HCT116 (cell line): ENCODE results near the gene C10orf95. TPM values are rescaled to one million over a fixed set of nuclear protein-coding genes. Genes with fewer than 3 reads are reported as not detected.

Source experiments
- ATAC-seq: fragments of 200-7000 bp; cut with Tn5 transposase; 2 replicates; pipeline ENCODE4 v1.9.1; 2020; ENCODE audit warnings: mild to moderate bottlenecking, moderate library complexity
- BruUV-seq: library from RNA; stranded (reverse); fragments of 400-500 nt; replicated peaks from 2 replicates; lab custom pipeline; 2021; lab: Mats Ljungman, UMichigan
- CTCF ChIA-PET: fragments of 300-600 bp; sonication (Branson Sonifier 250); formaldehyde crosslinking; loops from one replicate; lab custom pipeline; 2021; ENCODE audit warnings: antibody characterized with exemption; lab: Charles Lee
- POLR2A ChIA-PET: fragments of 300-600, 350-600 bp; sonication (Branson Sonifier 250); formaldehyde crosslinking; loops from one replicate; lab custom pipeline; 2021; ENCODE audit warnings: antibody characterized with exemption; lab: Charles Lee
- RAD21 ChIA-PET, 2 experiments: fragments of 300-600 bp; sonication (Branson Sonifier 250); formaldehyde crosslinking; loops; one replicate each; lab custom pipeline; 2023; ENCODE audit warnings: low total read pairs in 2 of 2; ENCODE audit not compliant: uncharacterized antibody in 2 of 2, unreplicated experiment in 2 of 2, low non-redundant PET in 1 of 2; lab: Charles Lee
- DNase-seq: peaks from one replicate; pipeline ENCODE4 v3.0.0-alpha.2; 2010; ENCODE audit warnings: low read depth, low spot score
- H2AFZ ChIP-seq: fragments of 200-600 bp; shearing (Covaris generic), sonication (generic); 2 replicates; pipeline ENCODE4 v1.6.1; 2017; ENCODE audit warnings: low read depth, mixed run types, mixed read lengths, antibody characterized with exemption, low read length; ENCODE audit not compliant: poor library complexity, severe bottlenecking
- H3K27ac ChIP-seq: 2 replicates; pipeline ENCODE4 v1.5.1; 2012; ENCODE audit warnings: low read depth, low read length
- H3K27me3 ChIP-seq: fragments of 200-600 bp; sonication (generic); 2 replicates; pipeline ENCODE4 v1.6.1; 2016; ENCODE audit warnings: mixed run types, low read length, mixed read lengths; ENCODE audit not compliant: insufficient read depth
- H3K36me3 ChIP-seq, 2 experiments: fragments of 200-500 bp in 1 of 2; fragments of 200-600 bp in 1 of 2; sonication (Bioruptor generic) in 1 of 2; sonication (generic) in 1 of 2; 2 replicates each; pipeline versions ENCODE4 v1.5.1 to v1.6.1; 2014 to 2016; ENCODE audit warnings: low read length in 2 of 2, inconsistent platforms in 1 of 2, mixed read lengths in 1 of 2, mixed run types in 1 of 2; ENCODE audit not compliant: insufficient read depth in 2 of 2, control insufficient read depth in 1 of 2
- H3K4me1 ChIP-seq, 2 experiments: fragments of 200-600 bp in 1 of 2; sonication (generic) in 1 of 2; 2 replicates each; pipeline versions ENCODE4 v1.5.1 to v1.6.1; 2012 to 2017; ENCODE audit warnings: low read length in 2 of 2, inconsistent platforms in 1 of 2, mild to moderate bottlenecking in 1 of 2, mixed read lengths in 1 of 2, mixed run types in 1 of 2, moderate library complexity in 1 of 2; ENCODE audit not compliant: insufficient read depth in 2 of 2, control insufficient read depth in 1 of 2
- H3K4me2 ChIP-seq: fragments of 200-600 bp; sonication (generic); 2 replicates; pipeline ENCODE4 v1.6.1; 2017; ENCODE audit warnings: mixed run types, low read length, mixed read lengths
- H3K4me3 ChIP-seq, 2 experiments: fragments of 200-600 bp in 1 of 2; sonication (generic) in 1 of 2; replicated peaks in 1 of 2; 2 replicates each; pipeline ENCODE4 v1.5.1; 2011 to 2016; ENCODE audit warnings: low read length in 2 of 2, control low read depth in 1 of 2, low read depth in 1 of 2, mild to moderate bottlenecking in 1 of 2, mixed read lengths in 1 of 2, mixed run types in 1 of 2
- H3K79me2 ChIP-seq: fragments of 200-600 bp; sonication (generic); 2 replicates; pipeline ENCODE4 v1.6.1; 2017; ENCODE audit warnings: mild to moderate bottlenecking, mixed run types, low read length, moderate library complexity, mixed read lengths; ENCODE audit not compliant: insufficient read depth
- H3K9ac ChIP-seq: fragments of 200-600 bp; sonication (generic); 2 replicates; pipeline ENCODE4 v1.6.1; 2016; ENCODE audit warnings: low read length, mixed read lengths
- H3K9me2 ChIP-seq: fragments of 200-600 bp; sonication (generic), shearing (Covaris generic); 2 replicates; pipeline ENCODE4 v1.6.1; 2017; ENCODE audit warnings: mixed run types, mild to moderate bottlenecking, moderate library complexity; ENCODE audit not compliant: insufficient read depth
- H3K9me3 ChIP-seq, 2 experiments: fragments of 200-500 bp in 1 of 2; fragments of 200-600 bp in 1 of 2; sonication (Bioruptor generic) in 1 of 2; sonication (generic) in 1 of 2; 2 replicates each; pipeline ENCODE4 v1.6.1; 2014 to 2017; ENCODE audit warnings: low read length in 2 of 2, mixed read lengths in 2 of 2, inconsistent platforms in 1 of 2, low read depth in 1 of 2, mild to moderate bottlenecking in 1 of 2, mixed run types in 1 of 2, moderate library complexity in 1 of 2; ENCODE audit not compliant: control insufficient read depth in 1 of 2, insufficient read depth in 1 of 2
- H4K20me1 ChIP-seq: fragments of 200-600 bp; sonication (generic), shearing (Covaris generic); 2 replicates; pipeline ENCODE4 v1.6.1; 2017; ENCODE audit warnings: mixed run types, mild to moderate bottlenecking, moderate library complexity; ENCODE audit not compliant: insufficient read depth
- EZH2 ChIP-seq: fragments of 200-600 bp; sonication (generic); IDR thresholded peaks from 2 replicates; pipeline ENCODE4 v1.6.1; 2017; ENCODE audit warnings: antibody characterized with exemption, mixed run types
- EZH2phosphoT487 ChIP-seq: fragments of 200-600 bp; IDR thresholded peaks from 2 replicates; pipeline ENCODE4 v1.6.1; 2018; ENCODE audit warnings: antibody characterized with exemption, borderline replicate concordance
- JUND ChIP-seq: IDR thresholded peaks from 2 replicates; pipeline ENCODE4 v1.6.1; 2012
- POLR2AphosphoS5 ChIP-seq: IDR thresholded peaks from 2 replicates; pipeline ENCODE4 v1.6.1; 2011; ENCODE audit warnings: mild to moderate bottlenecking, low read depth, low read length, moderate library complexity
- RAD21 ChIP-seq: IDR thresholded peaks from 2 replicates; pipeline ENCODE4 v1.6.1; 2012; ENCODE audit warnings: low read depth, mild to moderate bottlenecking
- REST ChIP-seq: IDR thresholded peaks from 2 replicates; pipeline ENCODE4 v1.6.1; 2012; ENCODE audit warnings: low read depth
- SIN3A ChIP-seq: IDR thresholded peaks from 2 replicates; pipeline ENCODE4 v1.6.1; 2012; ENCODE audit warnings: low read depth
- SP1 ChIP-seq: IDR thresholded peaks from 2 replicates; pipeline ENCODE4 v1.6.1; 2012; ENCODE audit warnings: low read depth
- SRF ChIP-seq: IDR thresholded peaks from 2 replicates; pipeline ENCODE4 v1.6.1; 2012; ENCODE audit warnings: low read depth
- TCF7L2 ChIP-seq: IDR thresholded peaks from 2 replicates; pipeline ENCODE4 v1.7.0; 2011; ENCODE audit warnings: borderline replicate concordance, inconsistent platforms; ENCODE audit not compliant: insufficient read depth, insufficient read length; ENCODE audit errors: extremely low read depth
- intact Hi-C: fragments of 100-400 bp; cut with micrococcal nuclease; formaldehyde crosslinking; loops from 2 replicates; pipeline ENCODE4 v1.10.0; 2022
- total RNA-seq: library from RNA; stranded (reverse); gene quantifications from one replicate; pipeline ENCODE4 v1.2.1, GENCODE V29; 2021; ENCODE audit not compliant: unreplicated experiment

C10orf95 gene
- total RNA-seq, 1 experiment from 2014 or later: 2.1 TPM

- TF ChIP-seq TCF7L2 (no peak), EZH2phosphoT487 (no peak), JUND (no peak), POLR2AphosphoS5 (no peak), RAD21 (no peak), REST (no peak), SIN3A (no peak), SRF (no peak), SP1 (no peak), EZH2 (no peak)
- TF ChIP-seq, all 23 proteins: peak for 0
- ChIA-PET RAD21 (no interaction called here), CTCF (no interaction called here), POLR2A (no interaction called here)
- Histone ChIP-seq H3K4me3 (no peak overlapping the region), H3K4me2 (no peak overlapping the region), H3K27ac (no peak overlapping the region), H3K36me3 (peaks cover 3 to 16% of the 10 kb centered on the region in 2 experiments; a peak in 3 of 4 replicates), H2AFZ (no peak overlapping the region), H3K9ac (no peak overlapping the region), H3K9me3 (no peaks in the 10 kb centered on the region), H3K27me3 (no peaks in the 10 kb centered on the region), H3K4me1 (no peaks in the 10 kb centered on the region), H3K9me2 (no peaks in the 10 kb centered on the region), H3K79me2 (peaks cover 66% of the 10 kb centered on the region), H4K20me1 (no peaks in the 10 kb centered on the region)
- no TSS peak for BruUV-seq
- DNase-seq (no peak), ATAC-seq (no peak)
- intact Hi-C loops: no loop called here
These were observed 42.4 kb upstream of the C10orf95 start for GRCh38 chr10:102493771-102494170.
